Renal cortical epithelial cell (primary cell): ENCODE measurements around the gene TRIML1. TPM values are rescaled to one million over a fixed set of nuclear protein-coding genes. Genes with fewer than 3 reads are reported as not detected.

Experiments used
- DNase-seq: peaks from one replicate; pipeline ENCODE4 v3.0.0-alpha.2; 2011; ENCODE audit warnings: low read depth
- total RNA-seq: library from RNA; depleted of rRNA; stranded (reverse); fragments of >200 nt; gene quantifications from 2 replicates; pipeline ENCODE4 v1.2.3, GENCODE V29; 2014

The TRIML1 gene, protein sequence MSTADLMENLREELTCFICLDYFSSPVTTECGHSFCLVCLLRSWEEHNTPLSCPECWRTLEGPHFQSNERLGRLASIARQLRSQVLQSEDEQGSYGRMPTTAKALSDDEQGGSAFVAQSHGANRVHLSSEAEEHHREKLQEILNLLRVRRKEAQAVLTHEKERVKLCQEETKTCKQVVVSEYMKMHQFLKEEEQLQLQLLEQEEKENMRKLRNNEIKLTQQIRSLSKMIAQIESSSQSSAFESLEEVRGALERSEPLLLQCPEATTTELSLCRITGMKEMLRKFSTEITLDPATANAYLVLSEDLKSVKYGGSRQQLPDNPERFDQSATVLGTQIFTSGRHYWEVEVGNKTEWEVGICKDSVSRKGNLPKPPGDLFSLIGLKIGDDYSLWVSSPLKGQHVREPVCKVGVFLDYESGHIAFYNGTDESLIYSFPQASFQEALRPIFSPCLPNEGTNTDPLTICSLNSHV
- total RNA-seq, result not detected in 2 replicates

DNA sequence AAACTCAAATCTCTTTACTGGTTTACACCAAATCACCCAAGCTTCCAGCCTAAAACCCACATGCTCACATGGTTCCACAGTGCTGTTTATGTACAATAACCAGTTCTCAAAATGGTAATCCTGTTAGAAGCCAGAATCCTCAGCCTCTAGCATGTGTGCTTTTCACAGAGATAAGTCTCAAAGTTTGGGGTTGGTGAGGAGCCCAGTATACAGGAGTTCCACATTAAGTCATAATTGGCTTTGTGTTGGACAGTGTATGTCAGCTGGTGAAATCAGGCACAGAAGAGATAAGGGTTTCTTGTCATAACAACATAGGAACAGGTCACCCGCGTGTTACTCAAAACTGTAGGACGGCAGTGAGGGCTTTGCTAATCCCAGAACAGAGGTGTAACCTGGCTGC is at the start of gene TRIML1:
Gene TRIML1 (plus strand): TSS at position 301 of the 400 bp plus-strand sequence. CDS start 118 bp downstream, outside the sequence.
- no peak for DNase-seq

GRCh38 chr4:188092824-188093223 is 46.4 kb upstream of the TRIML1 start:
- DNase-seq, result no peak

DNA sequence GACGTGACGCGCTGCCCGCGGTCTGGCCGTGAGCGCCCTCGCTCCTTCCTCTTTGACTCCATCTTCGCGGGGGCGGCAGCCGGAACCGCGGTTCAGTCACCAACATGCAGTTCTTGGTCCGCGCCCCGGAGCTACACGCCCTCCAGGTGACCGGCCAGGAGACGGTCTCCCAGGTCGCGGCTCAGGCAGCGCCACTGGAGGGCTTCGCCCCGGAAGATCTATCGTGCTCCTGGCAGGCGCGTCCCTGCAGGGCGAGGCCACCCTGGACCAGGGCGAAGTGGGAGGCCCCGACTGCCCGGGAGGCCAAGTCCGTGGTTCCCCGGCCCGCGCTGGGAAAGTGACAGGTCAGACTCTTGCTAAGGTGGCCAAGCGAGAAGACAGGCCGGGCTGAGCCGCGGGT is 32.8 kb upstream of the TRIML1 start:
- DNase-seq, result no peak

DNA sequence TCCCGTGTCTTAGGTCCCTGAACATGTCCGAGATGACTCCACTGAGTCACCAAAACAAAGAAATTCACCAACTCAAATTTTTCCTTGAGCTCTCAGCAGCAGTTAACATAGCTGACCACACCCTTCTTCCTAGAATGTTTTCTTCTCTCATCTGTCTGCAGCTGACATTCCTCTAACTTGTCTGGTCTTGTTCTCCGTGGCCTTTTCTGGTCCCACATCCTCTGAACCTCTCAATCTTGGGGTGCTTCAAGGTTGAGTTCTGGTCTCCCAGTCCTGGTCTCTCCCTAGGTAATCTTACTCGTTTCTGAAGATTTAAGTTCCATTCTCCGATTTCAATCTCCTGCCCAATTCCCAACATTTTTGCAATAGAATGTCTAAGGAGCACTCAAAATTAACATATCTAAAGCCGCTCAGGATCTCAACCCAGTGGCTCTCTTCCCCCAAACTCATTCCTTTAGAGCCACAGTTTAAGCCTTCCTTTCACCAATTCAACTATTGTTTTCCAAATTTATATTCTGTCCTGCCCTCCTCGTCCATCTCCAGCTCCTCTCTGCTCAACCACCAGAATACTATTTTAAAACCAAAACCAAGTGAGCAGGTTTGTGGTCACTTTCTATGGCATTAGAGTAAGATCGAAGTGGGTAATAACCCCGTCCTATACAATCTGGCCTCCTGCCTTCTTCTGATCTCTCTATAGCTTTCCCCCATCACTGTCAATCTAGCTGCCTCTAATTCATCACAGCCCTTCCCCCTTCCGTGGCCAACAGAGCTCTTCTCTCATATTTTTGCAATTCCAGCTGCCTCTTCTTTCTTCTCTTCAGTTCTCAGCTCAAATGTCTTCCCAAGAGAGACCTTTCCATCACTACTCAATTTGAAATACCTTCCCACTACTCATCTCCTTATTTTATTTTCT is 31.1 kb upstream of the TRIML1 start:
- DNase-seq, result no peak

- no peak for DNase-seq
These were observed 30.0 kb upstream of the TRIML1 start, which contains the start of gene TRIML2 for GRCh38 chr4:188109157-188109755. TSS of gene TRIML2 (minus strand) at chr4:188109603. CDS start at chr4:188105368, 4,235 bp downstream.

DNA sequence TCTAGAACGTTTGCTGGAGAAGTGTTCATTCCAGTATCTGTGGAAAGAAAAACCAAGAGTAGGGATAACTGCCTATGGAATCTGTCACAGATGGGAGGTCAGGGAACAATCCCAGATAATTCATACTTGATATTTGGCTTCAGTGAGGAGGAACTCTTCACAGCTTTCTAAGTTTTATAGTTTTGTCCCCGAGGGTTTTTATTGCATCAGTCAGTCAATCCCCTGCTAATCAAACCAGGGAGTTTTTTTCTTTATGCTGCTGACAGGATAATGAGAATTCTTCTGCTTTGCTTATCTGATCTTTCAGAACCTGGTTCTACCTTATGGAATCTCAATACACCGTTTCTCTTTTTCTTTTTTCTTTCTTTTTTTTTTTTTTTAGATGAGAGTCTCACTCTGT is 29.2 kb upstream of the TRIML1 start:
- no peak for DNase-seq

- DNase-seq, result no peak
These were observed 28.3 kb upstream of the TRIML1 start for GRCh38 chr4:188110741-188111471.

DNA sequence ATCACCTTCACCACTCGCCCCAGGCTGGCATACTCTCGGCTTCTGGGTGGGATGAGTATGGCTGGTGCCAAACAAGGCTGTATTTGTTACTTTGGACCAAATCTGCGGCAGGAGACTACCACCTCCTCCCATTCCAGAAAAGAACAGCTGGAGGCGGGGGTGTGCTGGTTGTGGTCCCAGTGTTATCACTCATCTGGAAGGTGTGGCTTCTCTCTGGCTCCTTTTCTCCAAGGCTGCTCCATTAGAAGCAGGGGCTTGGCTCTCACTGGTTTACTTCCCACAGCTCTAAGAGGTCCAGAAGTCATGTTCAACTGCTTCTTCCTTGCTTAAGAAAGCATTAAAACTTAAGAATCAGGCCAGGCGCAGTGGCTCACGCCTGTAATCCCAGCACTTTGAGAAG is 27.3 kb upstream of the TRIML1 start:
- DNase-seq, result no peak

- no peak for DNase-seq
These were observed 26.1 kb upstream of the TRIML1 start for GRCh38 chr4:188113156-188113555.

DNA sequence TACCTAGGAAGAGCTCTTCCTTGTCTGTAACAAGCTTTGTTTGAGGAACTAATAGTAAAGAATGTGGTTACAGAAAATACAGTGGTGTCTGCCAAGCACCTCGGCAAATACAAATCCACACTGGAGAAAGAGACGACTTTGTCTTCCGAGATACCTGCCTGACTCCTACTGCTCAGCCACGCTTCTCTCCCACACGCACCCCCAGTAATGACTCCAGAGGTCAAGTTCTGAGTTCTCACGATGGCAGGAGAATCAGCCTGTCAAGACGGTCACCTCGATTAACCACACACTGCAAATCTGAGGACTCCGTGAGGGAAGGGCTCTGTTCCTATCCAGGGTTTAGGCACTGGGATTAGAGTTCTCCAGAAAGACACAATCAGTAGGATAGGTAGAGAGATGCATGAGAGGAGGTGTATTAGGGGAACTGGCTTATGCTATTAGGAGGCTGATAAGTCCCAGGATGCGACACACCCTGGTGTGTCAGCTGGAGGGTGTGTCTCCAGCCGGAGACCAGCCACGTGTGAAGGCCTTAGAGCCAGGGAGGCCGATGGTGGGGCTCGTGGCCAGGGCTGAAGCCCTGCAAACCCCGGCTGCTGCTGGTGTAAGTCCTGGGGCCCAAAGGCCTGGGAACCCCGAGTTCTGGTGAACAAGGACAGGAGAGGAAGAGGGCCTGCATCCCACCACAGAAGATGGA is 21.5 kb upstream of the TRIML1 start:
- DNase-seq, result no peak

- no peak for DNase-seq
These were observed 17.7 kb upstream of the TRIML1 start for GRCh38 chr4:188121530-188121929.

DNA sequence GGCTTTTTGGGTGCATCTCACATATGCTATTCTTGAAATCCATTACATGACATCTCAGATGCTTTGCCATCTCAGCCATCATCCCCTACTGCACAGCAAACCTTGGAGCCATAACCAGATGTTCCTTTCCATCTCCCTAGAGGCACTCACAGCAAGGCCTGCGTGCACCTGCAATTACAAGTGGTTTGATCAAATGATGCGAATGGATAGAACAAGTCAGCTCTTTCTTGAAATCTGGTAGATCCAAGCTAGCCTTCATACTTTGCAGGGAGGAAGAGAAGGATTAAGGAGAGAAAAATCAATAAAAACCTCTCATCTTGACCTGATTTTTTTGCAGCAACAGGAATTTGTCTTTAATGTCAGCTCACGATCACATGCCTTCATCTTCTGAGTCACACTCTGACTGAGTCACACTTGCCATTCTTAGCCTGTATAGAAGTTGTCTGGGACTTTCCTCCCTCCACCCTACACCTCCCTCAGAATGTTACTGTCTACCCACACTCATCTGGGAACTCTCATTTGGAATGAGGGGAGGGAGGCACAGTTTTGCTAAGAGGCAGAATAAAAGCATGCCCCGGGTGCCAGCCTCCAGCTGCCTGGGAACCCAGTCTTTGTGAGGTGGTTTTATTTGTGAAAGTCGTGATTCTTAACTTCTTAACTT is 11.9 kb upstream of the TRIML1 start:
- peak; percentile 92 for DNase-seq

DNA sequence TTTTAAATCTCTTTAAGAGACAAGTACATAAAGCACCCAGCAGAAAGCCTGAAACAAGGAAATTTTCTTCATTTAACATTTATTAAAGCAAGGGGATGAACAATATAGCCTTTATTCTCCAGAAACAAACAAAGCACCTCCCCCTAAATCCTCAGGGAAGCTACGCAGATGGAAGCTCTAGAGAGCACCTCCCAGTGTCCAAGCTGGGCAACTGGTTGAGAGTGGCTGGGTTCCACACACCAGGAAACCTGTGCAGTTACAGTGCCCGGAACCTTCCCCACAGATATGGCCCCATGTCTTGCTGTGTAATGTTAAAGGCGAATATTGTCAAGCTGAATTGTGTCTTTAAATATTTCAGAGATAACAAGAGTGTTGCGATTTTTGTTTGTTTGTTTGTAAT is 8.9 kb upstream of the TRIML1 start:
- DNase-seq, result no peak

- DNase-seq, result no peak
These were observed 7.0 kb upstream of the TRIML1 start for GRCh38 chr4:188132232-188132631.

- no peak for DNase-seq
These were observed 1.0 kb upstream of the TRIML1 start for GRCh38 chr4:188138227-188138626.

GRCh38 chr4:188139671-188140070 is 430 bp downstream of the TRIML1 start:
- no peak for DNase-seq

DNA sequence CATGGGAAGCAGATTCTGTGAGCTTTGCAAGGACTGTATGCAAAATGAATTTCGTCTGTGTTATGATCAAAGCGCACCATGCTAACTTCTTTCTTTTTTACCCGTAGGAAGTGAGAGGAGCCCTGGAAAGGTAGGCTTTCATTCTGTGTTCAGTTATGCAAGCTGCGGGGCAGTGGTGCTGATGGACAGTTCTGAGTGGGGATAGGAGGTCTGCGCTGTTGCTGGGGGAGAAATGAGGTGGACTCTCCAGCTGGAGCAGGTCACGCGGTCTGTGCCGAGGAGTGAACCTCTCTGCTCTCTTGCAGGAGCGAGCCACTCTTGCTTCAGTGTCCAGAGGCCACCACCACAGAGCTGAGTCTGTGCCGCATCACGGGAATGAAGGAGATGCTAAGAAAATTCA is 4.5 kb downstream of the TRIML1 start:
- no peak for DNase-seq

DNA sequence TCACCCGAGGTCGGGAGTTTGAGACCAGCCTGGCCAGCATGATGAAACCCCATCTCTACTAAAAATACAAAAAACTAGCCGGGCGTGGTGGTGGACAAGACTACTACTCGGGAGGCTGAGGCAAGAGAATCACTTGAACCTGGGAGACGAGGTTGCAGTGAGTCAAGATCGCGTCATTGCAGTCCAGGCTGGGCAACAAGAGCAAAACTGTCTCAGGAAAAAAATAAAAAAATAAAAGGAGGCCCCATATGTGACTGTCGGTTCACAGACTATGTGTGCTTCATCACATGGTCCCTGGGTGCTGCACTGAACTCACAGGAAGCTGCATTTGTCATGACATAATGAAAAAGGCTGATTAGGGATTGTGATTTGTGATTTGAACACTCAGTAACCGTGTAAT is 6.4 kb downstream of the TRIML1 start:
- no peak for DNase-seq

- DNase-seq, result no peak
These were observed 7.4 kb downstream of the TRIML1 start for GRCh38 chr4:188146618-188147017.

- no peak for DNase-seq
These were observed 7.9 kb downstream of the TRIML1 start for GRCh38 chr4:188147176-188147575.
